Measurements from ENCODE around the gene PHACTR1. TPM values are rescaled to one million over a fixed set of nuclear protein-coding genes. Genes with fewer than 3 reads are reported as not detected.

PHACTR1 gene
- total RNA-seq, 2 donors from 2014 or later: 2.8 to 6.3 TPM

DNA sequence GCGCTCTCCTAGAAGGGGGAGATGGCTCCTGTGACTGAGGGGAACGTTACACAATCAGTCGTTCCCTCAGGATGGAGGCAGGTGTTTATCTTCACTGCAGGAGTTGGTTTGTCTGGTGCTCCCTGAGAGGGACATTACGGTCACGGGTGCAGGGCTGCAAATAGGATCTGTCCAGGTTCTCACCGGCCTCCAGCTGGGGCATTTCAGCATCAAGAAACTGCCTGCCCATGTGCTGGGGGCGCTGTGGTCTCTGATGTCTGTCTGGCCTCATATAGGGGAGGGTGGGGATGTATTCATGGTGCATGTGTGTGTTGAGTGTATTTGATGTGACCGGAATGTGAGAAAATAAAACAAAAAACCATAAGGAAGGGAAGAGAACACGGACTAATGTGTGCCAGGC lies 534.7 kb downstream of the PHACTR1 start:
- 85 to 89% methylated on average over 6 to 9 of the region's 9 CpGs for WGBS, 2 experiments (ENCODE audit: insufficient coverage in 1 of 2, insufficient read length in 1 of 2)
- H3K4me3 ChIP-seq (ENCODE audit: low read length): no peak overlapping the region
- peaks cover 13% of the 10 kb centered on the region for H3K36me3 Mint-ChIP-seq (ENCODE audit: low read depth)
- peaks cover 9% of the 10 kb centered on the region for H3K4me1 ChIP-seq (ENCODE audit: control insufficient read depth, insufficient read depth, low read length)
- peaks cover 16% of the 10 kb centered on the region for H3K36me3 ChIP-seq (ENCODE audit: control insufficient read depth, insufficient read depth, low read length)
- H3K9me3 Mint-ChIP-seq: peaks cover 18% of the 10 kb centered on the region
- TF ChIP-seq, protein P1, sequence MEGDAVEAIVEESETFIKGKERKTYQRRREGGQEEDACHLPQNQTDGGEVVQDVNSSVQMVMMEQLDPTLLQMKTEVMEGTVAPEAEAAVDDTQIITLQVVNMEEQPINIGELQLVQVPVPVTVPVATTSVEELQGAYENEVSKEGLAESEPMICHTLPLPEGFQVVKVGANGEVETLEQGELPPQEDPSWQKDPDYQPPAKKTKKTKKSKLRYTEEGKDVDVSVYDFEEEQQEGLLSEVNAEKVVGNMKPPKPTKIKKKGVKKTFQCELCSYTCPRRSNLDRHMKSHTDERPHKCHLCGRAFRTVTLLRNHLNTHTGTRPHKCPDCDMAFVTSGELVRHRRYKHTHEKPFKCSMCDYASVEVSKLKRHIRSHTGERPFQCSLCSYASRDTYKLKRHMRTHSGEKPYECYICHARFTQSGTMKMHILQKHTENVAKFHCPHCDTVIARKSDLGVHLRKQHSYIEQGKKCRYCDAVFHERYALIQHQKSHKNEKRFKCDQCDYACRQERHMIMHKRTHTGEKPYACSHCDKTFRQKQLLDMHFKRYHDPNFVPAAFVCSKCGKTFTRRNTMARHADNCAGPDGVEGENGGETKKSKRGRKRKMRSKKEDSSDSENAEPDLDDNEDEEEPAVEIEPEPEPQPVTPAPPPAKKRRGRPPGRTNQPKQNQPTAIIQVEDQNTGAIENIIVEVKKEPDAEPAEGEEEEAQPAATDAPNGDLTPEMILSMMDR (conservative IDR thresholded peaks at IDR 0.05): no peak
- H3K4me1 Mint-ChIP-seq: peaks cover 21% of the 10 kb centered on the region
- peaks cover 10% of the 10 kb centered on the region for H3K9me3 ChIP-seq (ENCODE audit: control insufficient read depth, low read length)
- H3K27me3 ChIP-seq (ENCODE audit: control insufficient read depth, insufficient read depth, low read length, poor library complexity, severe bottlenecking): no peaks in the 10 kb centered on the region
- DNase-seq: peak; percentile 69
- H3K27ac ChIP-seq (ENCODE audit: low read depth, low read length): no peak overlapping the region
- no peak overlapping the region for H3K9ac ChIP-seq (ENCODE audit: extremely low read depth, low read length, poor library complexity, severe bottlenecking)
- H3K27me3 Mint-ChIP-seq (ENCODE audit: insufficient read depth): no peaks in the 10 kb centered on the region
- H3K4me3 Mint-ChIP-seq: no peak overlapping the region
- H3K27ac Mint-ChIP-seq: no peak overlapping the region

DNA sequence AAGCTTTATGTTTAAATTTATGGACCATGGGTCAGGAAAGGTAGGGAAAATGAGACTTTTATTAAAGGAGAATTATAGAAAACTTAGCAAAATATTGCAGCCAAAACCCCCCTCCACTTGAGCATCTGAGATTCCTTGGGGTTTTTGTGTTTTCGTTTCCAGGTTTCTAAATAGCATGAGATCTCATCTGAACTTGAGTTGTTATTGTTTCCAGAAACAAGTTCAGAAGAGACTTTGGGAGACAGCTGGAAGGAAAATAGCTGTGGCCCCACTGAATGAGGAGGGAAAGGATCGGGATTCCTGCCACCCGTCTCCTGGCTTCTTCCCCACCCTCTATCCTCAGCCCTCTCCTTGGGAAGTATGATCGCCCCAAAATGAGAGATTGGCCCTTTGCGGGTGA lies 536.2 kb downstream of the PHACTR1 start:
- DNase-seq: no peak
- Mint-ChIP-seq H3K9me3 (peaks cover 26% of the 10 kb centered on the region), H3K36me3 (ENCODE audit: low read depth) (peaks cover 20% of the 10 kb centered on the region), H3K4me1 (peaks cover 21% of the 10 kb centered on the region), H3K4me3 (no peak overlapping the region), H3K27ac (no peak overlapping the region), H3K27me3 (ENCODE audit: insufficient read depth) (no peaks in the 10 kb centered on the region)
- peaks cover 10% of the 10 kb centered on the region for H3K9me3 ChIP-seq (ENCODE audit: control insufficient read depth, low read length)
- peaks cover 16% of the 10 kb centered on the region for H3K36me3 ChIP-seq (ENCODE audit: control insufficient read depth, insufficient read depth, low read length)
- no peaks in the 10 kb centered on the region for H3K27me3 ChIP-seq (ENCODE audit: control insufficient read depth, insufficient read depth, low read length, poor library complexity, severe bottlenecking)
- WGBS, 2 experiments (ENCODE audit: insufficient coverage in 1 of 2, insufficient read length in 1 of 2): 94 to 100% methylated on average over 2 to 4 of the region's 5 CpGs
- no peak overlapping the region for H3K9ac ChIP-seq (ENCODE audit: extremely low read depth, low read length, poor library complexity, severe bottlenecking)
- H3K4me1 ChIP-seq (ENCODE audit: control insufficient read depth, insufficient read depth, low read length): peaks cover 9% of the 10 kb centered on the region
- H3K4me3 ChIP-seq (ENCODE audit: low read length): no peak overlapping the region
- TF ChIP-seq, protein P1 (conservative IDR thresholded peaks at IDR 0.05): no peak
- no peak overlapping the region for H3K27ac ChIP-seq (ENCODE audit: low read depth, low read length)

DNA sequence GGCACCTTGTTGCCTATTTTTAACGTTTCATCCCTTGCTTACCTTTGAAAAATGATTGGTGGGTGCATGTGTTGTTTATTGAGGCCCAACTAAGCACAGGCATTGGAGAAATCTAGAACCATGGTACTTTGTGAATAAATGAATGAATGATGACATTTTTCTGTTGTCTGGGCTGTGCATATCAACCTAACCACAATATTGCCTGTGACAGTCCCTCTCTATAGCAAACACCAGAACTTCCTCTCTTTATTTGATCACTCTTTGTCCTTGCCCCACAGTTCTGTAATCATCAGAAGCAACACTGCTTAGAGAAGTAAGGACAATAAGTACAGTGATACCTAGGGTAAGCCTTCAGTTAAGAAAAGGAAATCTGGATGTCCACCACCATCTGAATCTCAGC lies 536.7 kb downstream of the PHACTR1 start:
- peaks cover 4% of the 10 kb centered on the region for H3K4me1 ChIP-seq (ENCODE audit: control insufficient read depth, insufficient read depth, low read length)
- DNase-seq: no peak
- H3K9me3 Mint-ChIP-seq: peaks cover 26% of the 10 kb centered on the region
- H3K36me3 ChIP-seq (ENCODE audit: control insufficient read depth, insufficient read depth, low read length): peaks cover 16% of the 10 kb centered on the region
- no peak overlapping the region for H3K4me3 ChIP-seq (ENCODE audit: low read length)
- H3K9ac ChIP-seq (ENCODE audit: extremely low read depth, low read length, poor library complexity, severe bottlenecking): no peak overlapping the region
- peaks cover 20% of the 10 kb centered on the region for H3K36me3 Mint-ChIP-seq (ENCODE audit: low read depth)
- WGBS, 2 experiments (ENCODE audit: insufficient coverage in 1 of 2, insufficient read length in 1 of 2): 97% methylated on average over 1 of the region's 1 CpG; no CpG with 5 or more reads in 1 of the 2 experiments
- H3K4me3 Mint-ChIP-seq: no peak overlapping the region
- H3K27me3 Mint-ChIP-seq (ENCODE audit: insufficient read depth): no peaks in the 10 kb centered on the region
- TF ChIP-seq, protein P1 (conservative IDR thresholded peaks at IDR 0.05): no peak
- H3K27ac ChIP-seq (ENCODE audit: low read depth, low read length): no peak overlapping the region
- H3K4me1 Mint-ChIP-seq: peaks cover 16% of the 10 kb centered on the region
- H3K27me3 ChIP-seq (ENCODE audit: control insufficient read depth, insufficient read depth, low read length, poor library complexity, severe bottlenecking): no peaks in the 10 kb centered on the region
- H3K9me3 ChIP-seq (ENCODE audit: control insufficient read depth, low read length): peaks cover 10% of the 10 kb centered on the region
- no peak overlapping the region for H3K27ac Mint-ChIP-seq
